Femur (tissue), 1 donor: ENCODE data around the gene ATP6V1F.

ENCODE experiments used
- DNase-seq: peaks from one replicate; pipeline ENCODE4 v3.0.0-alpha.2; 2017

The ATP6V1F gene

DNA sequence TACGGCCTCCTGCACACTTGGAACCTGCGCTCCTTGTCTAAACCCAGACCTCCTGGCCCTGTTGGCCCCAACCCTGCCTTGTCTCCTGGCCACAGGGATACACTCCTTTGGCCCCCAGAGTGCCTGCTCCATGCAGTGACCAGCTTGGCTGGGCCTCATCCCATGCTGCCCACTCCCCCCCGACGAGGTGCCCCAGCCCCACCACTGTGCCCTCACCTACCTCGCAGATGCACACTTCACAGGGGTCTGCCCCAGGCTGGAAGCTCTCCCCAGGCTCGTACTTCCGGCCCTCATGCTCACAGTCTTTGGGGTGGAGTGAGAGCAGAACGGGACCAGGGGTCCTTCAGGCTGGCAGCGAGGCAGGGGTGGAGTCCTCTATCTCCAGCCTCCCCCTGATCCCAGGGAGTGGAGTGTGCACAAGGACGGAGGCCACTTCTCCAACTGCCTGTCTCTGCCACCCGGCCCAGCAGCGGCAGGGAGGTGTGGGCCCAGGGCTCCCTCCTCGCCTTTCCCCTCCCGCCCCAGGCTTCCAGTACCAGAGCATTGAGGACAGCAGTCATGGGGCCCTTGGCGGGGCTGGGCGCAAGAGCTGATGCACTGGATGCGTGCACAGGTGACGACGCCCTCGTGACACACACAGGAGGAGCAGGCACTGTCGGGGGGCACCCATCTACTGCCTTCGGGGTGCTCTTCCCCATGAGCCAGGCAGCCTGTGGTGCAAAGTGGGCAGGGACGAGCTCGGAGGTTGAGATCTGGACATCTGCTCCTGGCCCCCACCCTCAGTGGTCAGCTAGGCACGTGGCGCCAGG lies 22.1 kb downstream of the ATP6V1F start:
- no peak for DNase-seq

- DNase-seq, result no peak
These were observed 22.9 kb downstream of the ATP6V1F start for GRCh38 chr7:128885370-128886187.

DNA sequence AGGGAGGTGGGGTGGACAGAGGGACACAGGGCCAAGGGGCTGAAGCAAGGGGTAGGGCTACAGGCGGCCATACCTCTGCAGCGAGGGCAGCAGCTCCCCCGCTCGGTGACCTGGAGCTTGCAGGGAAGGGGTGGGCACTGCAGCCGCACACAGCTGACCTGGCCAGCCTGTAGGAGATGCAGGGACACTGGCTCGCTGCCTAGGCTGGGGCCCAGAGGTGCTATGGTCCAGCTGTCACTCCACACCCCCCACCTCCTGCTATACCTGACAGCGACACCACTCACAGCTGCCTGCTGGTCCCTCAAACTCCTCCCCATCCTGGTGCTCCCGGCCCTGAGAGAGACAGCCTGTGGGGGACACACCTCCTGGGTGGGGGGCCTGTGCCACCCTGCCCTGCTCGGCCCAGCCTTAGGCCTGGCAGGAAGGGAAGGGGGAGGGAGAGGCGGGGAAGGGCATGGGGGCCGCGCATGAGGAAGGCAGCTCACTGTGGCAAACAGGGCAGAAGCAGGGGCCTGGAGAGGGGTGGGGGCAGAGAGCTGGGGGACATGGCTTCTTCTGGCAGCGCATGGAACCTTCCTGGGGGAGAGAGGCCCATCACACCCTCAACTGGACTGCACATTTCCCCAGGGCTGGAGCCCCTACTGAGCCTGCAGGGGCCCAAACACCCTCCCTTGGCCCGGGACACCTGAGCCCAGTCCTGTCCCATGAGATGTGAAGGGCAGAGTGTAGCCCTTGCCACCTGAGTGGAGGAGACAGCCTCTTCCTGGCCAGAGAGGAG lies 23.9 kb downstream of the ATP6V1F start:
- DNase-seq, result no peak

DNA sequence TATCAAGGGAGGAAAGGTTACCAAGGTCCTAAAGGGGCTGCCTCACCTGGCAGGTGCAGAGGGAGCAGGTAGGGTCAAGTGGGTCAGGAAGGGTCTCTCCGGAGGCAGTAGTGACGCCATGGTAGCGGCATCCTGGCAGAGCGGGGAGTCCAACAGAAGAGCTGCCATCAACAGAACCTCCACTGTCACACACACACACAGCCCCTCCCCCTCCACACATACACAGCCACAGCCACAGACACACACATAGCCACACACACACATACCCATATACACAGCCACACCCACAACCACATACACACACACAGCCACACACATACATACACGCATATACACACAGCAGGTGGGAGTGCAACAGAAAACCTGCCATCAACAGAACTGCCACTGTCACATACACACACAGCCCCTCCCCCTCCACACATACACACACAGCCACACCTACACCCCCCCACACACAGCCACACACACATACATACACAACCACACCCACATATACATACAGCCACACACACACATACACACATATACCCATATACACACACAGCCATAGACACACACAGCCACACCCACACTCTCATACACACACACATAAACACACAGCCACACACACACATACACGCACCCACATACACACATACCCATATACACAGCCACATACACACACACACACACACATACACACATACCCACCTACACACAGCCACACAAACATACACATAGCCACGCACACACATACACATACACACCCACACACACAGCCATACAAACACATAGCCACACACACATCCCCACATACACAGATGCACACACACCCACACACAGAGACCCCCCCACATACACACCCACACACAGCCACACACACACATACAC lies 24.7 kb downstream of the ATP6V1F start:
- DNase-seq, result no peak

DNA sequence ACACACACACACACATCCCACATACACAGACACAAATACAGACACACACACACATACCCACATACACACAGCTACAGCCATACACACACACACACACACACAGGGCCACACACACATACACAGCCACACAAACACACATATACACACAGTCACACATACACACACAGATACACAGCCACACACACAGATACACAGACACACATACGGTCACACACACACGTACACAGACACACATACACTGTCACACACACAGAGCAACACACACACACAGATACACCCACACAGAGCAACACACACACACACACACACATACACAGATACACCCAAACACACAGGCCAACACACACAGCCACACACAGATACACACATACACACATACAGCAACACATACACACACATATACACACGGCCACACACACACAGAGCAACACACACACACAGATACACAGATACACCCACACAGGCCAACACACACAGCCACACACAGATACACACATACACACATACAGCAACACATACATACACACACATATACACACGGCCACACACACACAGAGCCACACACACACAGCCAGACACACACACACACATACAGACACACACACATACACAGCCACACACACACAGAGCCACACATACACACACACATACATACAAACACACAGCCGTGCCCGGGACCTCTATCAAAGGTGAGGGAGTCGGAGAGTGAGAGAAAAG lies 25.5 kb downstream of the ATP6V1F start:
- DNase-seq, result no peak

DNA sequence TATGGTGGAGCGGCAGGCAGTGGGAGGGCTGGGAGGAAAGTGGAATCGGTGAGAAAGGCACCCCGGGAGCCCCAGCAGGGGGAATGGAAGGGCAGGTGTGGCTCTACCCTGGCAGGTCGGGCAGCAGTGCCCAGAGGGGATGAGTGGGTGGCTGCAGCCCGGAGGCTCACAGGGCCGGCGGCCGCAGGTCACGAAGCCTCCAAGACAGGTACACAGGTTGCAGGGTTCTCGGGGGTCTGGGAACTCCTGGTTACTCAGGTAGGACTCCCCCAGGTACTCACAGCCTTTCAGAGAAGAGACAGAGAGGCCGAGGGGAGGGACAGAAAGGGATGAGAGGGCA lies 26.1 kb downstream of the ATP6V1F start:
- DNase-seq, result no peak

DNA sequence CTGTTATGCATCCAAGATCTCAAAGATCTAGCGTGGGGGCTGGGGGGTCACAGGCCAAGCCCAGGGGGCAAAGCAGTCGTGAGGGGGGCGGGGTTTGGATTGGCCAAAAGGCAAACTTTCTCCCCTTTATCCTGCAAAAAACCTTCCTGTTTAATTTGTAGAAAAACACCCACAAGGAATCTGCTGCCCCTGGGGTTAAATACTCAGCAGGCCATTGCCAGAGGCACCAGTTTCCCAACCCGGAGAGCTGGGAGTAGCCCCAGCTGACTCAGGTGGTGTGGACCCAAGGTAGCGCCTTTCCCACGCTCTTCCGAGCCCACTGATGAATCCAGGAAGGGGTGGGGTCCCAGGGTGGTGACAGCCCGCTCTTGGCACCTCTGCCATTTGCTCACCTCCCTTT lies 26.5 kb downstream of the ATP6V1F start:
- no peak for DNase-seq

- no peak for DNase-seq
These were observed 27.9 kb downstream of the ATP6V1F start for GRCh38 chr7:128890306-128891109.

- no peak for DNase-seq
These were observed 28.7 kb downstream of the ATP6V1F start for GRCh38 chr7:128891110-128891941.

DNA sequence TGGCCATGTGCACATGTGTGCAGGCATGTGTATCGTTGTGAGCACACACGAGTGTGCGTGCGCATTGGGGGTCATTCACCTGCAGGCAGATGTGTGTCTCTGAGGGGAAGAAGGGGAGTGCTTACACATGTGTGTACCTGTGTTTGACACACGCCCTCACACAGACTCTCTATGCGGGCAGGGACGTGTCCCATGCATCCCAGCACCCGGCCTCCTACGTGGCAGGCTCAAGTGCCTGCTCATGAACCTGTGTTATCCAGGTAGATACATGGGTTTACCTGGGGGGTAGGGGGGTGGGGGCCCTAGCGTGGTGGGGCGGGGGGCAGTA lies 29.2 kb downstream of the ATP6V1F start:
- DNase-seq, result no peak

DNA sequence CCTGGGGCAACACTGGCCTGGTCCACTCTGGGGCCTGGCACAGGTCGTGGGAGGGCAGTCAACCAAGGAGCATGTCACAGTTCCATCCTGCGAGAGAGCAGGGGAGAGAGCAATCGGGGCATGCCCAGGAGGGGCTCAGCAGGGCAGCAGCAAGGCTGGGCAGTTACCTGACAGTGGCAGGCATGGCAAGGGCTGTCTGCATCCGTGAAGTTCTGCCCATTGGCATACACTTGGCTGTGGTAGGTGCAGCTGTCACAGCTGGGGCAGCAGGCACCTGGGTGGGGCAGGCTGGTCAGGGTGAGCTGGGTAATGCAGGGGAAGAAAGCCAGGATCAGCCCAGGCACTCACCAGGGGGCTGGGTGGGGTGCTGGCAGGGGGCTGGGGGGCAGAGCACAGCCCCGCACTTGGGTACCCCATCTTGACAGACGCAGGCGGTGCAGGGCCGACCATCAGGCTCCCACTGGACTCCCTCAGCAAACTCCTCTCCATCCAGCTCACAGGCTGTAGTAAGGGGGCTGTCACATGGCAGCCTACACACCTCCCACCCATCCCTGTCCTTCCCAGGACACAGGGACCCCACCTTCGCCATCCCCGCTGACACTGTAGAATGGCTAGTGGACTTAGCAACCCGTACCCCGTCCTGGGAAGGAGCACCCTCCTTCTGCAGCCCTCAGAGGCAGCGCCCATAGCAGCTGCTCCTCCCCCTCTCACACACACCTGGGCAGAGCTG lies 30.0 kb downstream of the ATP6V1F start:
- no peak for DNase-seq

- no peak for DNase-seq
These were observed 30.8 kb downstream of the ATP6V1F start for GRCh38 chr7:128893251-128894100.

GRCh38 chr7:128894101-128894440 lies 31.4 kb downstream of the ATP6V1F start:
- no peak for DNase-seq

GRCh38 chr7:128895320-128895719 lies 32.7 kb downstream of the ATP6V1F start:
- DNase-seq, result no peak

DNA sequence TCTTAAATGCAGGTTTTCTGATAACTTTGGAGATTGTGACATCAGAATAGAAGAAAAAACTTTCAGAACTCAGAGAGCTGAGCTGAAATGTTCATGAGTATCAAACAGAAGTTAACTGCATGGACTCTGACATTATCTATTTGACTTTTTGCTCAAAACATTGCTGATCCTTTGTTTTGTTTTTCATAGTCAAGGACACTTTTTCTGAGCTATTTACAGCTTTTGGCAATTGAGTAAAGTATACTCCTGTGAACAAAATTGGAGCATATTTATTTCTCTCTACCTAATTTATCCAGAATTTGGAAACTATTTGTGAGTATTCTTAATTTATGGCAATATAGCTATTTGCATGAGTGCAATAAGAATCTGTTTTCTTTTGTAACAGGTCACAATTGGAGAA lies 36.7 kb downstream of the ATP6V1F start:
- no peak for DNase-seq

DNA sequence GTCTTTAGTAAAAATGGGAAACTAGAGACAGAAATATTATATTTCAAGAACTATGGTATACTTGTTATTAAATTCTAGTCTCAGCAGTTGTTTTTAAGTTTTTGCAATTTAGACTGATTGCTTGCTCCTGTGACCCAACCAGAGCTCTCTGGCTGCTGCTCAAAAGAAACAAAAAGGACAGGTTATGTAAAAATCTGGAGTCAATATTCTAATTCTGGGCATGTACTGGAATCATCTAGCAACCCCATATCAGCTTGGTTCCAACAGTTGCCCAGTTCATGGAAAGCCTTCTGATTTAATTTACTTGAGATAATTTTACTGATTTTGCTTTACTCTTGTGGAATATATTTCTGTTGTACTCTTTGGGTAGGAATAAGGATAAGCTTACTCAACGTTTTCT lies 37.6 kb downstream of the ATP6V1F start:
- DNase-seq, result no peak

- DNase-seq, result peak; percentile 10
These were observed 40.3 kb downstream of the ATP6V1F start for GRCh38 chr7:128902761-128903585.
